Calu3 (cell line): ENCODE results near the gene MINDY4. TPM values are rescaled to one million over a fixed set of nuclear protein-coding genes. Genes with fewer than 3 reads are reported as not detected.

Experiments used
- BruUV-seq: library from RNA; stranded (reverse); fragments of 400-500 nt; replicated peaks from 2 replicates; lab custom pipeline; 2021; lab: Mats Ljungman, UMichigan
- CTCF ChIA-PET: fragments of 300-600 bp; sonication (Branson Sonifier 250); formaldehyde crosslinking; loops from one replicate; lab custom pipeline; 2022; ENCODE audit warnings: antibody characterized with exemption; lab: Charles Lee
- DNase-seq: peaks from one replicate; pipeline ENCODE4 v3.0.0; 2022
- H3K27ac Mint-ChIP-seq: one replicate; pipeline ENCODE4 v1.8.0; 2022; ENCODE audit warnings: mixed read lengths; ENCODE audit not compliant: unreplicated experiment
- H3K27me3 Mint-ChIP-seq: one replicate; pipeline ENCODE4 v1.8.0; 2022; ENCODE audit warnings: mixed read lengths; ENCODE audit not compliant: unreplicated experiment
- H3K36me3 Mint-ChIP-seq: one replicate; pipeline ENCODE4 v1.8.0; 2022; ENCODE audit warnings: mild to moderate bottlenecking, moderate library complexity, mixed read lengths; ENCODE audit not compliant: insufficient read depth, unreplicated experiment
- H3K4me1 Mint-ChIP-seq: one replicate; pipeline ENCODE4 v1.8.0; 2022; ENCODE audit warnings: mild to moderate bottlenecking, low read depth, mixed read lengths; ENCODE audit not compliant: unreplicated experiment
- H3K4me3 Mint-ChIP-seq: one replicate; pipeline ENCODE4 v1.8.0; 2022; ENCODE audit warnings: mild to moderate bottlenecking, low read depth, moderate library complexity, mixed read lengths; ENCODE audit not compliant: unreplicated experiment
- H3K9me3 Mint-ChIP-seq: one replicate; pipeline ENCODE4 v1.8.0; 2022; ENCODE audit warnings: low read depth, mixed read lengths; ENCODE audit not compliant: unreplicated experiment
- intact Hi-C: fragments of 100-400 bp; cut with micrococcal nuclease; formaldehyde crosslinking; loops from one replicate; pipeline ENCODE4 v1.10.0; 2022; ENCODE audit not compliant: unreplicated experiment
- total RNA-seq: library from RNA; stranded (reverse); gene quantifications from 2 replicates; pipeline ENCODE4 v1.2.3, GENCODE V29; 2022
- TF ChIP-seq, protein P1 (sequence below): fragments of 200-600 bp; IDR thresholded peaks from one replicate; pipeline ENCODE4 v1.8.0; 2022; ENCODE audit warnings: antibody characterized with exemption; ENCODE audit not compliant: unreplicated experiment

Gene MINDY4
- total RNA-seq, 1 experiment from 2014 or later: 12.4 TPM

DNA sequence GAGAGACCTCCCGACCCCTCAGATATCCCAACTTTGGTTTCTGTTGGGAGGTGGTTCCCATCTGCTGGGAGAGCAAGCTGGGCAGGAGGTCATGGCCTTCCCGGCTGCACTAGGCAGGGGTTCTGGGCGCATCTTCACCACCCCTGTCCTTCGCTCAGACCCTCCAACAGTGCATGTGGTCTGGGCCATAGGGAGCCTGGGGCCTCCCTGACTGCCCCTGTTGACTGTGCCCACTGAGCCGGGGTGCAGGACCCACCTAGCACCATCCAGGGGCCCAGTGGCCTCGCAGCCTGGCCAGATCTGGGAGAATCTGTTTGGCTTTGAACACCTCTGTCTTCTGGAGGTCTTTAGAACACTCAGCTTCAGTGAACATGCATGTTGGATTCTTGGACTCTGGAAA lies 38.0 kb upstream of the MINDY4 start:
- CTCF ChIA-PET: no interaction called here
- Mint-ChIP-seq H3K36me3 (no peaks in the 10 kb centered on the region), H3K27ac (no peak overlapping the region), H3K27me3 (peaks cover 97% of the 10 kb centered on the region), H3K4me3 (no peak overlapping the region), H3K4me1 (no peaks in the 10 kb centered on the region), H3K9me3 (no peaks in the 10 kb centered on the region)
- no TSS peak for BruUV-seq
- intact Hi-C loops: no loop called here
- TF ChIP-seq, protein P1, sequence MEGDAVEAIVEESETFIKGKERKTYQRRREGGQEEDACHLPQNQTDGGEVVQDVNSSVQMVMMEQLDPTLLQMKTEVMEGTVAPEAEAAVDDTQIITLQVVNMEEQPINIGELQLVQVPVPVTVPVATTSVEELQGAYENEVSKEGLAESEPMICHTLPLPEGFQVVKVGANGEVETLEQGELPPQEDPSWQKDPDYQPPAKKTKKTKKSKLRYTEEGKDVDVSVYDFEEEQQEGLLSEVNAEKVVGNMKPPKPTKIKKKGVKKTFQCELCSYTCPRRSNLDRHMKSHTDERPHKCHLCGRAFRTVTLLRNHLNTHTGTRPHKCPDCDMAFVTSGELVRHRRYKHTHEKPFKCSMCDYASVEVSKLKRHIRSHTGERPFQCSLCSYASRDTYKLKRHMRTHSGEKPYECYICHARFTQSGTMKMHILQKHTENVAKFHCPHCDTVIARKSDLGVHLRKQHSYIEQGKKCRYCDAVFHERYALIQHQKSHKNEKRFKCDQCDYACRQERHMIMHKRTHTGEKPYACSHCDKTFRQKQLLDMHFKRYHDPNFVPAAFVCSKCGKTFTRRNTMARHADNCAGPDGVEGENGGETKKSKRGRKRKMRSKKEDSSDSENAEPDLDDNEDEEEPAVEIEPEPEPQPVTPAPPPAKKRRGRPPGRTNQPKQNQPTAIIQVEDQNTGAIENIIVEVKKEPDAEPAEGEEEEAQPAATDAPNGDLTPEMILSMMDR: no peak
- no peak for DNase-seq

DNA sequence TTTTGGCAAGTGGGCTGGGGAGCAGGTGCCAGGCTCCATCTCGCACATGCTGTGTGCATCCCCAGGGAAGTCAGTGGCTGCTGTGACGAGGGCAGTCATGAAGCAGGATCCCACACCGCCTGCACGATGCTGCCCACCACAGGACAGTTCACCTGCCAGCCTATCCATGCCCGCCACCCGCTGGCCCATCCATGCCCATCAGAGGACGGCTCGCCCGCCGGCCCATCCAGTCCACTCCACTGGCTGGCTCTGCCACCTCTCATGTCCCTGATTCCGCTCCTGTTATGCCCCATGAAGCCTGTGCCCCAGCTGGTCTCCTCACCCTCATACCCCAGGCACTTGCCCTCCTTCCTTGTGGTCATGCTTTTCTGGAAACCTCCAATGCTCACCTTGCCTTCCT lies 37.5 kb upstream of the MINDY4 start:
- Mint-ChIP-seq H3K4me1 (no peaks in the 10 kb centered on the region), H3K36me3 (no peaks in the 10 kb centered on the region), H3K9me3 (no peaks in the 10 kb centered on the region), H3K27me3 (peaks cover 97% of the 10 kb centered on the region), H3K27ac (no peak overlapping the region), H3K4me3 (no peak overlapping the region)
- intact Hi-C loops: no loop called here
- no peak for DNase-seq
- CTCF ChIA-PET: no interaction called here
- no TSS peak for BruUV-seq
- TF ChIP-seq, protein P1: no peak

DNA sequence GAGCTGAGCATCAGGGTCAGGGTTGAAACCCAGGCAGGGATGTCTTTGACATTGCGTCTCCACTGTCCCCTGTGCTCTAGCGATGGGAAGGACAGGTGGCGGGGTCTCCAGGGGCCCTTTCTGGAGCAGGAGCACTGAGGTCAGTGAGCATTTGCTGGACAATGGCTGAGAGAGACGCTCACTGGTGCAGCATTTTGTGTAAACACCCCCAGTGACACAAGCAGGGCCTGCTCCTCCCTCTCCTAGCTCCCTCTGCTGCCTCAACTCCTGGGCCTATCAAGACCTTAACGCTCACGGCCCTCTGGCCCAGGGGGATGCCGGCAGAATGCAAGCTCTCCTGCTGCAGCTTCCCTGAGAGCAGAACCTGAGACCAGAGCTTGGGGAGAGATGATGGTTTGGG lies 36.7 kb upstream of the MINDY4 start:
- H3K27me3 Mint-ChIP-seq: peaks cover 95% of the 10 kb centered on the region
- intact Hi-C loops: no loop called here
- CTCF ChIA-PET: interaction anchor here (0.7 kb wide), 1 partner anchor 30 kb away, joined by 4 read pairs; no protein-coding TSS in a partner anchor
- DNase-seq: no peak
- no peak overlapping the region for H3K4me3 Mint-ChIP-seq
- no peaks in the 10 kb centered on the region for H3K4me1 Mint-ChIP-seq
- H3K27ac Mint-ChIP-seq: no peak overlapping the region
- no TSS peak for BruUV-seq
- H3K9me3 Mint-ChIP-seq: no peaks in the 10 kb centered on the region
- no peaks in the 10 kb centered on the region for H3K36me3 Mint-ChIP-seq
- TF ChIP-seq, protein P1: no peak

DNA sequence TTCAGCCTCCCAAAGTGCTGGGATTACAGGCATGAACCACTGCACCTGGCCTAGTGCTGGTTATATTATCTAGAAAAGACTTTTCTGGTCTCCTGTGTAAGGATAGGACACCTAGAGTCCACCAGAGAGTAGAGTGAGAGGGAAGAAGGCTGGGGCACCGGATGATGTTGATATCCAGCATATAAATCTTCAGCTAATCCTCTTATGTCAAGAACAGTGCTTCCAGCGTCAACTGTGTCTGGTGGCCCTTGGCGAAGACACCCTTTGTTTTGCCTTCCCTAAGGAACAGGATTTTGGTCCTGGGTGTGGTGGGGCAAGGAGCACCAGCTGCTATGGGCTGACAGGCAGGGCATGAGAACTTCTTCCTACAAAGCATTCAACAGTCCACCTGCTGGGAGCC lies 35.6 kb upstream of the MINDY4 start:
- peaks cover 84% of the 10 kb centered on the region for H3K27me3 Mint-ChIP-seq
- no peaks in the 10 kb centered on the region for H3K9me3 Mint-ChIP-seq
- no peaks in the 10 kb centered on the region for H3K36me3 Mint-ChIP-seq
- no peaks in the 10 kb centered on the region for H3K4me1 Mint-ChIP-seq
- intact Hi-C loops: no loop called here
- no peak overlapping the region for H3K4me3 Mint-ChIP-seq
- BruUV-seq: no TSS peak
- DNase-seq: no peak
- TF ChIP-seq, protein P1: no peak
- CTCF ChIA-PET: interaction anchor here (0.5 kb wide), 1 partner anchor 1826 kb away, joined by 3 read pairs; no protein-coding TSS in a partner anchor
- H3K27ac Mint-ChIP-seq: no peak overlapping the region
